Mesenchymal stem cell (in vitro differentiated cells and primary cell): ENCODE results near the gene MICAL1.

Source experiments
- DNase-seq: peaks from one replicate; pipeline ENCODE4 v3.0.0-alpha.2; 2013
- H2AFZ ChIP-seq: one replicate; pipeline ENCODE4 v1.6.1; 2013; ENCODE audit warnings: low read depth, mild to moderate bottlenecking, control low read depth, inconsistent platforms, low read length, moderate library complexity
- H2AK5ac ChIP-seq: 2 replicates; pipeline ENCODE4 v1.6.1; 2013; ENCODE audit warnings: low read length, moderate library complexity, mild to moderate bottlenecking, inconsistent platforms; ENCODE audit not compliant: severe bottlenecking
- H2BK120ac ChIP-seq: one replicate; pipeline ENCODE4 v1.6.1; 2013; ENCODE audit warnings: low read depth, mild to moderate bottlenecking, inconsistent platforms, low read length, moderate library complexity
- H2BK12ac ChIP-seq, 2 experiments: one replicate each; pipeline ENCODE4 v1.6.1; 2013; ENCODE audit warnings: inconsistent platforms in 2 of 2, low read length in 2 of 2, mild to moderate bottlenecking in 2 of 2, moderate library complexity in 2 of 2, control low read depth in 1 of 2
- H2BK15ac ChIP-seq: one replicate; pipeline ENCODE4 v1.6.1; 2013; ENCODE audit warnings: mild to moderate bottlenecking, low read depth, inconsistent platforms; ENCODE audit not compliant: poor library complexity, severe bottlenecking
- H2BK5ac ChIP-seq: 2 replicates; pipeline ENCODE4 v1.6.1; 2013; ENCODE audit warnings: low read depth, mild to moderate bottlenecking, low read length, control low read depth, inconsistent platforms; ENCODE audit not compliant: poor library complexity, severe bottlenecking
- H3K14ac ChIP-seq, 2 experiments: one replicate each; pipeline ENCODE4 v1.6.1; 2013; ENCODE audit warnings: inconsistent platforms in 2 of 2, low read length in 2 of 2, control low read depth in 1 of 2, mild to moderate bottlenecking in 1 of 2, moderate library complexity in 1 of 2
- H3K18ac ChIP-seq, 2 experiments: one replicate each; pipeline ENCODE4 v1.6.1; 2013; ENCODE audit warnings: inconsistent platforms in 2 of 2, low read length in 2 of 2, control low read depth in 1 of 2, low read depth in 1 of 2, mild to moderate bottlenecking in 1 of 2
- H3K23ac ChIP-seq, 2 experiments: one replicate each; pipeline ENCODE4 v1.6.1; 2013; ENCODE audit warnings: inconsistent platforms in 2 of 2, low read length in 2 of 2, mild to moderate bottlenecking in 2 of 2, moderate library complexity in 2 of 2, control low read depth in 1 of 2
- H3K27ac ChIP-seq: 2 replicates; pipeline ENCODE4 v1.5.1; 2013; ENCODE audit warnings: mild to moderate bottlenecking, moderate library complexity, low read length, control low read depth, inconsistent platforms; ENCODE audit not compliant: poor library complexity, severe bottlenecking
- H3K27me3 ChIP-seq, 2 experiments: 2 replicates each; pipeline versions ENCODE4 v1.6.1 to v1.7.0; 2013; ENCODE audit warnings: low read length in 2 of 2, mild to moderate bottlenecking in 2 of 2, moderate library complexity in 2 of 2, control low read depth in 1 of 2, inconsistent platforms in 1 of 2; ENCODE audit not compliant: control insufficient read depth in 1 of 2, insufficient read depth in 1 of 2
- H3K36me3 ChIP-seq, 2 experiments: 2 replicates each; pipeline versions ENCODE4 v1.6.1 to v1.7.0; 2013; ENCODE audit warnings: low read length in 2 of 2, control low read depth in 1 of 2, inconsistent platforms in 1 of 2, low read depth in 1 of 2, mild to moderate bottlenecking in 1 of 2; ENCODE audit not compliant: insufficient read depth in 2 of 2, control insufficient read depth in 1 of 2
- H3K4ac ChIP-seq, 2 experiments: one replicate each; pipeline ENCODE4 v1.6.1; 2013; ENCODE audit warnings: inconsistent platforms in 2 of 2, low read length in 2 of 2, mild to moderate bottlenecking in 2 of 2, moderate library complexity in 2 of 2, control low read depth in 1 of 2, low read depth in 1 of 2
- H3K4me1 ChIP-seq: 2 replicates; pipeline ENCODE4 v1.6.1; 2013; ENCODE audit warnings: low read depth, low read length, control low read depth; ENCODE audit not compliant: control insufficient read depth, insufficient read depth
- H3K4me2 ChIP-seq: 2 replicates; pipeline ENCODE4 v1.6.1; 2013; ENCODE audit warnings: low read length, mild to moderate bottlenecking, inconsistent platforms; ENCODE audit not compliant: poor library complexity, severe bottlenecking
- H3K4me3 ChIP-seq, 2 experiments: 2 replicates each; pipeline versions ENCODE4 v1.5.1 to v1.7.0; 2013; ENCODE audit warnings: low read length in 2 of 2, mild to moderate bottlenecking in 2 of 2, control low read depth in 1 of 2, low read depth in 1 of 2; ENCODE audit not compliant: insufficient read depth in 1 of 2
- H3K79me1 ChIP-seq: replicated peaks from 2 replicates; pipeline ENCODE4 v1.6.1; 2013; ENCODE audit warnings: mild to moderate bottlenecking, control low read depth, low read length, inconsistent platforms; ENCODE audit not compliant: poor library complexity, severe bottlenecking
- H3K9ac ChIP-seq: 2 replicates; pipeline ENCODE4 v1.7.0; 2013; ENCODE audit warnings: mild to moderate bottlenecking, low read length, moderate library complexity
- H3K9me3 ChIP-seq: 2 replicates; pipeline ENCODE4 v1.7.0; 2013; ENCODE audit warnings: mild to moderate bottlenecking, low read length; ENCODE audit not compliant: control insufficient read depth
- H4K8ac ChIP-seq: one replicate; pipeline ENCODE4 v1.6.1; 2013; ENCODE audit warnings: inconsistent platforms, mild to moderate bottlenecking, low read length, moderate library complexity
- H4K91ac ChIP-seq: one replicate; pipeline ENCODE4 v1.6.1; 2013; ENCODE audit warnings: mild to moderate bottlenecking, low read length, inconsistent platforms
- WGBS: methylation state at CpG from one replicate; pipeline ENCODE4 v1.1.7; 2013; ENCODE audit warnings: mixed read lengths; 5-methylcytosine and 5-hydroxymethylcytosine counted together

MICAL1 gene

GRCh38 chr6:109484122-109484521 lies 28.6 kb upstream of the MICAL1 start:
- no peak overlapping the region for H3K27ac ChIP-seq
- peak; percentile 18 for DNase-seq
- H2BK15ac ChIP-seq = no peak overlapping the region
- no peaks in the 10 kb centered on the region for H3K9me3 ChIP-seq
- peaks cover 10% of the 10 kb centered on the region for H3K79me1 ChIP-seq
- H3K23ac ChIP-seq = no peak overlapping the region
- peaks cover 2 to 25% of the 10 kb centered on the region in 2 experiments for H3K36me3 ChIP-seq
- H3K4me3 ChIP-seq = peak overlapping the region in 1 of 2 experiments; percentile 78
- H3K9ac ChIP-seq = peak overlapping the region; percentile 80
- H4K8ac ChIP-seq = no peak overlapping the region
- H3K4me2 ChIP-seq = no peak overlapping the region
- no peak overlapping the region for H3K14ac ChIP-seq
- peaks cover 5% of the 10 kb centered on the region for H3K4me1 ChIP-seq
- H3K18ac ChIP-seq = no peak overlapping the region
- H2BK5ac ChIP-seq = no peak overlapping the region
- WGBS = 73% methylated on average over 3 of the region's 3 CpGs
- H3K4ac ChIP-seq = no peak overlapping the region
- no peak overlapping the region for H2BK12ac ChIP-seq
- no peak overlapping the region for H2AK5ac ChIP-seq
- no peak overlapping the region for H2AFZ ChIP-seq
- H3K27me3 ChIP-seq = peaks cover 0 to 4% of the 10 kb centered on the region in 2 experiments
- H2BK120ac ChIP-seq = no peak overlapping the region
- H4K91ac ChIP-seq = no peak overlapping the region

GRCh38 chr6:109483735-109484057 lies 28.1 kb upstream of the MICAL1 start:
- peaks cover 0 to 4% of the 10 kb centered on the region in 2 experiments for H3K27me3 ChIP-seq
- no peak overlapping the region for H3K14ac ChIP-seq
- H2BK15ac ChIP-seq = no peak overlapping the region
- H3K23ac ChIP-seq = no peak overlapping the region
- peaks cover 5% of the 10 kb centered on the region for H3K4me1 ChIP-seq
- H4K91ac ChIP-seq = no peak overlapping the region
- no peak overlapping the region for H2BK12ac ChIP-seq
- peak overlapping the region in 1 of 2 experiments; percentile 21 for H3K4ac ChIP-seq
- no peak overlapping the region for H3K27ac ChIP-seq
- no peak overlapping the region for H2AK5ac ChIP-seq
- peaks cover 2 to 26% of the 10 kb centered on the region in 2 experiments for H3K36me3 ChIP-seq
- no peak overlapping the region for H2BK120ac ChIP-seq
- H3K4me2 ChIP-seq = peak overlapping the region; percentile 78
- no peak overlapping the region for H2AFZ ChIP-seq
- no peak overlapping the region for H2BK5ac ChIP-seq
- H4K8ac ChIP-seq = no peak overlapping the region
- no peaks in the 10 kb centered on the region for H3K9me3 ChIP-seq
- 6% methylated on average over 5 of the region's 6 CpGs for WGBS
- H3K4me3 ChIP-seq = peak overlapping the region; percentile 61 to 78
- H3K18ac ChIP-seq = no peak overlapping the region
- no peak for DNase-seq
- H3K79me1 ChIP-seq = peaks cover 10% of the 10 kb centered on the region
- H3K9ac ChIP-seq = peak overlapping the region; percentile 80

- Histone ChIP-seq H2AK5ac (peak within 1 kb of the TSS; percentile 51), H2AFZ (peak within 1 kb of the TSS; percentile 43), H3K36me3 (peaks cover 2 to 27% of the 10 kb centered on the region in 2 experiments), H3K79me1 (peaks cover 10% of the 10 kb centered on the region), H3K9me3 (no peaks in the 10 kb centered on the region), H3K18ac (peak within 1 kb of the TSS; percentile 75 to 86), H2BK12ac (no peak within 1 kb of the TSS), H4K91ac (peak within 1 kb of the TSS; percentile 15), H3K9ac (peak within 1 kb of the TSS; percentile 88), H3K27ac (peak within 1 kb of the TSS; percentile 6), H2BK5ac (peak within 1 kb of the TSS; percentile 69), H2BK15ac (peak within 1 kb of the TSS; percentile 69), H3K4me1 (peaks cover 7% of the 10 kb centered on the region), H3K27me3 (peaks cover 0 to 3% of the 10 kb centered on the region in 2 experiments), H3K4ac (peak within 1 kb of the TSS in 1 of 2 experiments; percentile 35), H3K23ac (no peak within 1 kb of the TSS), H4K8ac (peak within 1 kb of the TSS; percentile 72), H3K4me2 (peak within 1 kb of the TSS; percentile 78), H2BK120ac (peak within 1 kb of the TSS; percentile 79), H3K14ac (no peak within 1 kb of the TSS), H3K4me3 (peak within 1 kb of the TSS; percentile 90 to 91)
- peak; percentile 89 for DNase-seq
- WGBS = 1% methylated on average over 28 of the region's 97 CpGs
These were observed 27.5 kb upstream of the MICAL1 start, which contains the start of gene ZBTB24 for GRCh38 chr6:109482905-109483734. TSS of gene ZBTB24 (minus strand) at chr6:109483219. CDS start at chr6:109482026, 1,193 bp downstream.

GRCh38 chr6:109480993-109481480 lies 25.5 kb upstream of the MICAL1 start:
- no peak overlapping the region for H2AFZ ChIP-seq
- H3K79me1 ChIP-seq = peaks cover 10% of the 10 kb centered on the region
- no peak overlapping the region for H2BK5ac ChIP-seq
- no peak overlapping the region for H2AK5ac ChIP-seq
- no peak overlapping the region for H3K23ac ChIP-seq
- H3K14ac ChIP-seq = no peak overlapping the region
- 97% methylated on average over 7 of the region's 7 CpGs for WGBS
- H3K4me1 ChIP-seq = peaks cover 17% of the 10 kb centered on the region
- no peak overlapping the region for H3K4me2 ChIP-seq
- H2BK12ac ChIP-seq = no peak overlapping the region
- H3K27me3 ChIP-seq = no peaks in the 10 kb centered on the region
- no peak overlapping the region for H3K4ac ChIP-seq
- no peak overlapping the region for H3K27ac ChIP-seq
- no peaks in the 10 kb centered on the region for H3K9me3 ChIP-seq
- H3K9ac ChIP-seq = no peak overlapping the region
- peak overlapping the region in 1 of 2 experiments; percentile 54 for H3K4me3 ChIP-seq
- peaks cover 9 to 44% of the 10 kb centered on the region in 2 experiments for H3K36me3 ChIP-seq
- H4K91ac ChIP-seq = no peak overlapping the region
- no peak for DNase-seq
- H3K18ac ChIP-seq = no peak overlapping the region
- no peak overlapping the region for H4K8ac ChIP-seq
- H2BK15ac ChIP-seq = no peak overlapping the region
- no peak overlapping the region for H2BK120ac ChIP-seq
